WTC11 (cell line): ENCODE results near the gene GYS1. TPM values are rescaled to one million over a fixed set of nuclear protein-coding genes. Genes with fewer than 3 reads are reported as not detected.
"Not testable (repeated sequence)": the region's sequence is repeated elsewhere in the genome, so short reads cannot be mapped to it uniquely, and the experiment has no call there.

Experiments
- ATAC-seq: fragments of 200-7000 bp; cut with Tn5 transposase; 2 replicates; pipeline ENCODE4 v1.10.0; 2021; ENCODE audit warnings: mild to moderate bottlenecking, moderate library complexity
- CTCF ChIA-PET: fragments of 300-600 bp; sonication (Branson Sonifier 250); formaldehyde crosslinking; loops from one replicate; lab custom pipeline; 2021; ENCODE audit warnings: antibody characterized with exemption; lab: Charles Lee
- POLR2A ChIA-PET: fragments of 350-600 bp; sonication (Branson Sonifier 250); formaldehyde crosslinking; loops from one replicate; lab custom pipeline; 2021; ENCODE audit warnings: antibody characterized with exemption; lab: Charles Lee
- DNase-seq: peaks from one replicate; pipeline ENCODE4 v3.0.0; 2021; ENCODE audit warnings: low spot score
- H3K27ac Mint-ChIP-seq: 2 replicates; pipeline ENCODE4 v1.8.0; 2021; ENCODE audit warnings: mixed read lengths
- H3K27me3 Mint-ChIP-seq: 2 replicates; pipeline ENCODE4 v1.8.0; 2021; ENCODE audit warnings: low read depth, mild to moderate bottlenecking, moderate library complexity, mixed read lengths
- H3K36me3 Mint-ChIP-seq: 2 replicates; pipeline ENCODE4 v1.8.0; 2021; ENCODE audit warnings: mixed read lengths
- H3K4me1 Mint-ChIP-seq: 2 replicates; pipeline ENCODE4 v1.8.0; 2022; ENCODE audit warnings: mixed read lengths
- H3K4me3 Mint-ChIP-seq: 2 replicates; pipeline ENCODE4 v1.8.0; 2021; ENCODE audit warnings: mild to moderate bottlenecking, moderate library complexity, mixed read lengths
- H3K9me3 Mint-ChIP-seq: 2 replicates; pipeline ENCODE4 v1.8.0; 2021; ENCODE audit warnings: mixed read lengths
- ATF1 ChIP-seq: sonication (generic); formaldehyde crosslinking; IDR thresholded peaks from 2 replicates; pipeline ENCODE4 v1.8.1; 2023; ENCODE audit warnings: mild to moderate bottlenecking, moderate library complexity, missing genetic modification reagents
- ATF3 ChIP-seq: sonication (generic); formaldehyde crosslinking; conservative IDR thresholded peaks from 2 replicates; pipeline ENCODE4 v1.8.1; 2022; ENCODE audit warnings: mild to moderate bottlenecking, missing genetic modification reagents
- ELF4 ChIP-seq: sonication (generic); formaldehyde crosslinking; IDR thresholded peaks from 2 replicates; pipeline ENCODE4 v1.8.1; 2022; ENCODE audit warnings: low read depth, mild to moderate bottlenecking, moderate library complexity, missing genetic modification reagents
- HMGA2 ChIP-seq: fragments of 250-450 bp; sonication (Bioruptor Pico); IDR thresholded peaks from 2 replicates; pipeline ENCODE4 v1.4.0; 2021; ENCODE audit warnings: mild to moderate bottlenecking, moderate library complexity
- OVOL2 ChIP-seq: fragments of 250-450 bp; sonication (Bioruptor Pico); IDR thresholded peaks from 2 replicates; pipeline ENCODE4 v1.9.0; 2021; ENCODE audit warnings: mild to moderate bottlenecking, borderline replicate concordance
- ZNF219 ChIP-seq: sonication (generic); formaldehyde crosslinking; IDR thresholded peaks from 2 replicates; pipeline ENCODE4 v1.8.0; 2023; ENCODE audit warnings: missing genetic modification reagents, mild to moderate bottlenecking, borderline replicate concordance
- ZNF263 ChIP-seq: sonication (generic); formaldehyde crosslinking; IDR thresholded peaks from 2 replicates; pipeline ENCODE4 v1.8.1; 2022; ENCODE audit warnings: low read depth, mild to moderate bottlenecking, moderate library complexity, missing genetic modification reagents
- ZNF671 ChIP-seq: fragments of 250-450 bp; sonication (Bioruptor Pico); IDR thresholded peaks from 2 replicates; pipeline ENCODE4 v1.8.0; 2021; ENCODE audit warnings: mild to moderate bottlenecking
- total RNA-seq: library from RNA; stranded (reverse); gene quantifications from 3 replicates; pipeline ENCODE4 v1.2.3, GENCODE V29; 2021
- TF ChIP-seq, protein P1 (sequence below): sonication (generic); formaldehyde crosslinking; conservative IDR thresholded peaks from 2 replicates; pipeline ENCODE4 v1.8.1; 2023; ENCODE audit warnings: mild to moderate bottlenecking, low read depth, missing genetic modification reagents, moderate library complexity
- TF ChIP-seq, protein P2 (sequence below): sonication (generic); formaldehyde crosslinking; IDR thresholded peaks from 2 replicates; pipeline ENCODE4 v1.8.1; 2022; ENCODE audit warnings: low read depth, mild to moderate bottlenecking, moderate library complexity, missing genetic modification reagents, borderline replicate concordance
- TF ChIP-seq, protein P3 (sequence below): sonication (generic); formaldehyde crosslinking; IDR thresholded peaks from 2 replicates; pipeline ENCODE4 v1.8.0; 2022; ENCODE audit warnings: mild to moderate bottlenecking, missing genetic modification reagents
- TF ChIP-seq, protein P4 (sequence below): fragments of 250-450 bp; sonication (Bioruptor Pico); IDR thresholded peaks from 2 replicates; pipeline ENCODE4 v2.1.2; 2022; ENCODE audit warnings: mild to moderate bottlenecking, moderate library complexity
- TF ChIP-seq, protein P5 (sequence below): fragments of 250-450 bp; sonication (Bioruptor Pico); IDR thresholded peaks from 2 replicates; pipeline ENCODE4 v1.9.0; 2021; ENCODE audit warnings: mild to moderate bottlenecking
- TF ChIP-seq, protein P6 (sequence below): fragments of 250-450 bp; sonication (Bioruptor Pico); IDR thresholded peaks from 2 replicates; pipeline ENCODE4 v1.8.0; 2021; ENCODE audit warnings: mild to moderate bottlenecking
- TF ChIP-seq, protein P7 (sequence below): fragments of 250-450 bp; sonication (Bioruptor Pico); IDR thresholded peaks from 2 replicates; pipeline ENCODE4 v1.9.0; 2021; ENCODE audit warnings: mild to moderate bottlenecking
- TF ChIP-seq, protein P8 (sequence below): fragments of 250-450 bp; sonication (Bioruptor Pico); IDR thresholded peaks from 2 replicates; pipeline ENCODE4 v1.9.0; 2021; ENCODE audit warnings: moderate library complexity, mild to moderate bottlenecking, inconsistent platforms, borderline replicate concordance

The GYS1 gene
- total RNA-seq, 1 experiment from 2014 or later = 52.0 TPM

- no peak for TF ChIP-seq ELF4
- TF ChIP-seq, protein P1, sequence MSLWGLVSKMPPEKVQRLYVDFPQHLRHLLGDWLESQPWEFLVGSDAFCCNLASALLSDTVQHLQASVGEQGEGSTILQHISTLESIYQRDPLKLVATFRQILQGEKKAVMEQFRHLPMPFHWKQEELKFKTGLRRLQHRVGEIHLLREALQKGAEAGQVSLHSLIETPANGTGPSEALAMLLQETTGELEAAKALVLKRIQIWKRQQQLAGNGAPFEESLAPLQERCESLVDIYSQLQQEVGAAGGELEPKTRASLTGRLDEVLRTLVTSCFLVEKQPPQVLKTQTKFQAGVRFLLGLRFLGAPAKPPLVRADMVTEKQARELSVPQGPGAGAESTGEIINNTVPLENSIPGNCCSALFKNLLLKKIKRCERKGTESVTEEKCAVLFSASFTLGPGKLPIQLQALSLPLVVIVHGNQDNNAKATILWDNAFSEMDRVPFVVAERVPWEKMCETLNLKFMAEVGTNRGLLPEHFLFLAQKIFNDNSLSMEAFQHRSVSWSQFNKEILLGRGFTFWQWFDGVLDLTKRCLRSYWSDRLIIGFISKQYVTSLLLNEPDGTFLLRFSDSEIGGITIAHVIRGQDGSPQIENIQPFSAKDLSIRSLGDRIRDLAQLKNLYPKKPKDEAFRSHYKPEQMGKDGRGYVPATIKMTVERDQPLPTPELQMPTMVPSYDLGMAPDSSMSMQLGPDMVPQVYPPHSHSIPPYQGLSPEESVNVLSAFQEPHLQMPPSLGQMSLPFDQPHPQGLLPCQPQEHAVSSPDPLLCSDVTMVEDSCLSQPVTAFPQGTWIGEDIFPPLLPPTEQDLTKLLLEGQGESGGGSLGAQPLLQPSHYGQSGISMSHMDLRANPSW = no peak
- TF ChIP-seq, protein P2, sequence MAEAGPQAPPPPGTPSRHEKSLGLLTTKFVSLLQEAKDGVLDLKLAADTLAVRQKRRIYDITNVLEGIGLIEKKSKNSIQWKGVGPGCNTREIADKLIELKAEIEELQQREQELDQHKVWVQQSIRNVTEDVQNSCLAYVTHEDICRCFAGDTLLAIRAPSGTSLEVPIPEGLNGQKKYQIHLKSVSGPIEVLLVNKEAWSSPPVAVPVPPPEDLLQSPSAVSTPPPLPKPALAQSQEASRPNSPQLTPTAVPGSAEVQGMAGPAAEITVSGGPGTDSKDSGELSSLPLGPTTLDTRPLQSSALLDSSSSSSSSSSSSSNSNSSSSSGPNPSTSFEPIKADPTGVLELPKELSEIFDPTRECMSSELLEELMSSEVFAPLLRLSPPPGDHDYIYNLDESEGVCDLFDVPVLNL (CRISPR knock-in tag) = no peak
- TF ChIP-seq, protein P3, sequence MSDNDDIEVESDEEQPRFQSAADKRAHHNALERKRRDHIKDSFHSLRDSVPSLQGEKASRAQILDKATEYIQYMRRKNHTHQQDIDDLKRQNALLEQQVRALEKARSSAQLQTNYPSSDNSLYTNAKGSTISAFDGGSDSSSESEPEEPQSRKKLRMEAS (CRISPR knock-in tag) = peak; percentile 37; the same call in 1 of the 2 replicates
These were observed at the start of gene GYS1, which contains the start of gene RUVBL2 (continued) for GRCh38 chr19:48993175-48994034.

- H3K4me1 Mint-ChIP-seq, H3K27me3 Mint-ChIP-seq, H3K36me3 Mint-ChIP-seq, H3K9me3 Mint-ChIP-seq, POLR2A ChIA-PET, H3K4me3 Mint-ChIP-seq, DNase-seq, CTCF ChIA-PET, H3K27ac Mint-ChIP-seq, ATAC-seq: not testable (repeated sequence)
These were observed 49.6 kb upstream of the GYS1 start for GRCh38 chr19:49042666-49043065.

- ATAC-seq (no peak), DNase-seq (no peak)
- Mint-ChIP-seq H3K4me1 (no peaks in the 10 kb centered on the region), H3K27me3 (peaks cover 10% of the 10 kb centered on the region), H3K27ac (no peak overlapping the region), H3K4me3 (no peak overlapping the region), H3K36me3 (no peaks in the 10 kb centered on the region), H3K9me3 (no peaks in the 10 kb centered on the region)
- TF ChIP-seq HMGA2 (CRISPR knock-in tag) (no peak), ZNF671 (no peak), OVOL2 (no peak), ATF1 (CRISPR knock-in tag) (no peak), ZNF263 (CRISPR knock-in tag) (no peak), ELF4 (no peak), ATF3 (CRISPR knock-in tag) (no peak), ZNF219 (CRISPR knock-in tag) (no peak)
- TF ChIP-seq, protein P4, sequence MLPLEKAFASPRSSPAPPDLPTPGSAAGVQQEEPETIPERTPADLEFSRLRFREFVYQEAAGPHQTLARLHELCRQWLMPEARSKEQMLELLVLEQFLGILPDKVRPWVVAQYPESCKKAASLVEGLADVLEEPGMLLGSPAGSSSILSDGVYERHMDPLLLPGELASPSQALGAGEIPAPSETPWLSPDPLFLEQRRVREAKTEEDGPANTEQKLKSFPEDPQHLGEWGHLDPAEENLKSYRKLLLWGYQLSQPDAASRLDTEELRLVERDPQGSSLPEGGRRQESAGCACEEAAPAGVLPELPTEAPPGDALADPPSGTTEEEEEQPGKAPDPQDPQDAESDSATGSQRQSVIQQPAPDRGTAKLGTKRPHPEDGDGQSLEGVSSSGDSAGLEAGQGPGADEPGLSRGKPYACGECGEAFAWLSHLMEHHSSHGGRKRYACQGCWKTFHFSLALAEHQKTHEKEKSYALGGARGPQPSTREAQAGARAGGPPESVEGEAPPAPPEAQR = no peak
- TF ChIP-seq, protein P5, sequence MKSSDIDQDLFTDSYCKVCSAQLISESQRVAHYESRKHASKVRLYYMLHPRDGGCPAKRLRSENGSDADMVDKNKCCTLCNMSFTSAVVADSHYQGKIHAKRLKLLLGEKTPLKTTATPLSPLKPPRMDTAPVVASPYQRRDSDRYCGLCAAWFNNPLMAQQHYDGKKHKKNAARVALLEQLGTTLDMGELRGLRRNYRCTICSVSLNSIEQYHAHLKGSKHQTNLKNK (CRISPR knock-in tag) = no peak
- TF ChIP-seq, protein P6, sequence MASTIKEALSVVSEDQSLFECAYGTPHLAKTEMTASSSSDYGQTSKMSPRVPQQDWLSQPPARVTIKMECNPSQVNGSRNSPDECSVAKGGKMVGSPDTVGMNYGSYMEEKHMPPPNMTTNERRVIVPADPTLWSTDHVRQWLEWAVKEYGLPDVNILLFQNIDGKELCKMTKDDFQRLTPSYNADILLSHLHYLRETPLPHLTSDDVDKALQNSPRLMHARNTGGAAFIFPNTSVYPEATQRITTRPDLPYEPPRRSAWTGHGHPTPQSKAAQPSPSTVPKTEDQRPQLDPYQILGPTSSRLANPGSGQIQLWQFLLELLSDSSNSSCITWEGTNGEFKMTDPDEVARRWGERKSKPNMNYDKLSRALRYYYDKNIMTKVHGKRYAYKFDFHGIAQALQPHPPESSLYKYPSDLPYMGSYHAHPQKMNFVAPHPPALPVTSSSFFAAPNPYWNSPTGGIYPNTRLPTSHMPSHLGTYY (CRISPR knock-in tag) = no peak
- TF ChIP-seq, protein P7, sequence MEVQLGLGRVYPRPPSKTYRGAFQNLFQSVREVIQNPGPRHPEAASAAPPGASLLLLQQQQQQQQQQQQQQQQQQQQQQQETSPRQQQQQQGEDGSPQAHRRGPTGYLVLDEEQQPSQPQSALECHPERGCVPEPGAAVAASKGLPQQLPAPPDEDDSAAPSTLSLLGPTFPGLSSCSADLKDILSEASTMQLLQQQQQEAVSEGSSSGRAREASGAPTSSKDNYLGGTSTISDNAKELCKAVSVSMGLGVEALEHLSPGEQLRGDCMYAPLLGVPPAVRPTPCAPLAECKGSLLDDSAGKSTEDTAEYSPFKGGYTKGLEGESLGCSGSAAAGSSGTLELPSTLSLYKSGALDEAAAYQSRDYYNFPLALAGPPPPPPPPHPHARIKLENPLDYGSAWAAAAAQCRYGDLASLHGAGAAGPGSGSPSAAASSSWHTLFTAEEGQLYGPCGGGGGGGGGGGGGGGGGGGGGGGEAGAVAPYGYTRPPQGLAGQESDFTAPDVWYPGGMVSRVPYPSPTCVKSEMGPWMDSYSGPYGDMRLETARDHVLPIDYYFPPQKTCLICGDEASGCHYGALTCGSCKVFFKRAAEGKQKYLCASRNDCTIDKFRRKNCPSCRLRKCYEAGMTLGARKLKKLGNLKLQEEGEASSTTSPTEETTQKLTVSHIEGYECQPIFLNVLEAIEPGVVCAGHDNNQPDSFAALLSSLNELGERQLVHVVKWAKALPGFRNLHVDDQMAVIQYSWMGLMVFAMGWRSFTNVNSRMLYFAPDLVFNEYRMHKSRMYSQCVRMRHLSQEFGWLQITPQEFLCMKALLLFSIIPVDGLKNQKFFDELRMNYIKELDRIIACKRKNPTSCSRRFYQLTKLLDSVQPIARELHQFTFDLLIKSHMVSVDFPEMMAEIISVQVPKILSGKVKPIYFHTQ (CRISPR knock-in tag) = no peak
- TF ChIP-seq, protein P8, sequence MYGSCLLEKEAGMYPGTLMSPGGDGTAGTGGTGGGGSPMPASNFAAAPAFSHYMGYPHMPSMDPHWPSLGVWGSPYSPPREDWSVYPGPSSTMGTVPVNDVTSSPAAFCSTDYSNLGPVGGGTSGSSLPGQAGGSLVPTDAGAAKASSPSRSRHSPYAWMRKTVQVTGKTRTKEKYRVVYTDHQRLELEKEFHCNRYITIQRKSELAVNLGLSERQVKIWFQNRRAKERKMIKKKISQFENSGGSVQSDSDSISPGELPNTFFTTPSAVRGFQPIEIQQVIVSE (CRISPR knock-in tag) = no peak
- ChIA-PET POLR2A (no interaction called here), CTCF (no interaction called here)
These were observed 49.1 kb upstream of the GYS1 start for GRCh38 chr19:49042177-49042576.

GRCh38 chr19:49039736-49040135 is 46.6 kb upstream of the GYS1 start:
- not testable (repeated sequence) for H3K9me3 Mint-ChIP-seq, DNase-seq, H3K4me1 Mint-ChIP-seq, H3K4me3 Mint-ChIP-seq, H3K27ac Mint-ChIP-seq, ATAC-seq, H3K36me3 Mint-ChIP-seq
- peaks cover 13% of the 10 kb centered on the region for H3K27me3 Mint-ChIP-seq
- ChIA-PET CTCF (interaction anchor here (0.7 to 0.9 kb wide), 2 partner anchors 58 to 171 kb away, joined by 3 to 4 read pairs; no protein-coding TSS in a partner anchor), POLR2A (interaction anchor here (0.6 kb wide), 1 partner anchor 497 kb away, joined by 3 read pairs; no protein-coding TSS in a partner anchor)
